ENCODE results near the gene AUTS2. TPM values are rescaled to one million over a fixed set of nuclear protein-coding genes. Genes with fewer than 3 reads are reported as not detected.

The AUTS2 gene
- total RNA-seq, 1 experiment from 2014 or later = 2.5 TPM

DNA sequence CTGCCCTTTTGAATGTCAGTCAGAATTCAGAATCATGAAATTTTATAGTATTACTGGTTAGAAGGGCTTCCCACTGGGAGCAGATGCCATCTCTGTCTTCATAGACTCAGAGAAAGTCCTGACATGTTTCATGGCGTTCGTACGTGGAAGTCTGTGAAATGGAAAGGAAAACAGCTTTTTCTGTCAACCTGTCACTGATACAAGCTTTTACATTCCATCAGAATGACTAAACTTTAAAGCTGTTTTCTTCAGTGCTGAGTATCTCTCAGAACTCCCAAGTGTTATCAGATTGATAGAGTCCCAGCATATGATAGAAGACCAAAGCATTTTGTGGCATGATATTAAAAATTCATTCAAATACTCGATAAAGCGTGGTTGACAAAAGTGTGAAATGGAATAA, 807.0 kb downstream of the AUTS2 start:
- TF ChIP-seq, protein P1, sequence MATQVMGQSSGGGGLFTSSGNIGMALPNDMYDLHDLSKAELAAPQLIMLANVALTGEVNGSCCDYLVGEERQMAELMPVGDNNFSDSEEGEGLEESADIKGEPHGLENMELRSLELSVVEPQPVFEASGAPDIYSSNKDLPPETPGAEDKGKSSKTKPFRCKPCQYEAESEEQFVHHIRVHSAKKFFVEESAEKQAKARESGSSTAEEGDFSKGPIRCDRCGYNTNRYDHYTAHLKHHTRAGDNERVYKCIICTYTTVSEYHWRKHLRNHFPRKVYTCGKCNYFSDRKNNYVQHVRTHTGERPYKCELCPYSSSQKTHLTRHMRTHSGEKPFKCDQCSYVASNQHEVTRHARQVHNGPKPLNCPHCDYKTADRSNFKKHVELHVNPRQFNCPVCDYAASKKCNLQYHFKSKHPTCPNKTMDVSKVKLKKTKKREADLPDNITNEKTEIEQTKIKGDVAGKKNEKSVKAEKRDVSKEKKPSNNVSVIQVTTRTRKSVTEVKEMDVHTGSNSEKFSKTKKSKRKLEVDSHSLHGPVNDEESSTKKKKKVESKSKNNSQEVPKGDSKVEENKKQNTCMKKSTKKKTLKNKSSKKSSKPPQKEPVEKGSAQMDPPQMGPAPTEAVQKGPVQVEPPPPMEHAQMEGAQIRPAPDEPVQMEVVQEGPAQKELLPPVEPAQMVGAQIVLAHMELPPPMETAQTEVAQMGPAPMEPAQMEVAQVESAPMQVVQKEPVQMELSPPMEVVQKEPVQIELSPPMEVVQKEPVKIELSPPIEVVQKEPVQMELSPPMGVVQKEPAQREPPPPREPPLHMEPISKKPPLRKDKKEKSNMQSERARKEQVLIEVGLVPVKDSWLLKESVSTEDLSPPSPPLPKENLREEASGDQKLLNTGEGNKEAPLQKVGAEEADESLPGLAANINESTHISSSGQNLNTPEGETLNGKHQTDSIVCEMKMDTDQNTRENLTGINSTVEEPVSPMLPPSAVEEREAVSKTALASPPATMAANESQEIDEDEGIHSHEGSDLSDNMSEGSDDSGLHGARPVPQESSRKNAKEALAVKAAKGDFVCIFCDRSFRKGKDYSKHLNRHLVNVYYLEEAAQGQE (IDR thresholded peaks at IDR 0.05; ENCODE audit: insufficient read depth in 1 of 2, low read depth in 2 of 2, low read length in 1 of 2) = no peak
- TF ChIP-seq, protein P2, sequence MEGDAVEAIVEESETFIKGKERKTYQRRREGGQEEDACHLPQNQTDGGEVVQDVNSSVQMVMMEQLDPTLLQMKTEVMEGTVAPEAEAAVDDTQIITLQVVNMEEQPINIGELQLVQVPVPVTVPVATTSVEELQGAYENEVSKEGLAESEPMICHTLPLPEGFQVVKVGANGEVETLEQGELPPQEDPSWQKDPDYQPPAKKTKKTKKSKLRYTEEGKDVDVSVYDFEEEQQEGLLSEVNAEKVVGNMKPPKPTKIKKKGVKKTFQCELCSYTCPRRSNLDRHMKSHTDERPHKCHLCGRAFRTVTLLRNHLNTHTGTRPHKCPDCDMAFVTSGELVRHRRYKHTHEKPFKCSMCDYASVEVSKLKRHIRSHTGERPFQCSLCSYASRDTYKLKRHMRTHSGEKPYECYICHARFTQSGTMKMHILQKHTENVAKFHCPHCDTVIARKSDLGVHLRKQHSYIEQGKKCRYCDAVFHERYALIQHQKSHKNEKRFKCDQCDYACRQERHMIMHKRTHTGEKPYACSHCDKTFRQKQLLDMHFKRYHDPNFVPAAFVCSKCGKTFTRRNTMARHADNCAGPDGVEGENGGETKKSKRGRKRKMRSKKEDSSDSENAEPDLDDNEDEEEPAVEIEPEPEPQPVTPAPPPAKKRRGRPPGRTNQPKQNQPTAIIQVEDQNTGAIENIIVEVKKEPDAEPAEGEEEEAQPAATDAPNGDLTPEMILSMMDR (IDR thresholded peaks at IDR 0.05) = no peak
- TF ChIP-seq SIN3A (IDR thresholded peaks at IDR 0.05; ENCODE audit: borderline replicate concordance, insufficient read depth, low read depth, low read length) (no peak), TCF7L2 (IDR thresholded peaks at IDR 0.05; ENCODE audit: low read depth, low read length) (no peak)
- no peaks in the 10 kb centered on the region for H3K36me3 ChIP-seq (ENCODE audit: control insufficient read depth, insufficient read depth, low read length)
- intact Hi-C loops (cut with micrococcal nuclease; ENCODE audit: unreplicated experiment) = no loop called here
- POLR2A ChIA-PET = no interaction called here
- no peak overlapping the region for H3K4me3 ChIP-seq (ENCODE audit: low read depth in 2 of 2, low read length in 2 of 2)
- no peaks in the 10 kb centered on the region for H3K4me1 ChIP-seq (ENCODE audit: control insufficient read depth, insufficient read depth, low read length)
- H3K9me3 ChIP-seq (ENCODE audit: control insufficient read depth, insufficient read depth, low read depth, low read length) = no peaks in the 10 kb centered on the region
- ATAC-seq (no peak), DNase-seq (ENCODE audit: low read depth, low spot score) (no peak)
- CTCF ChIA-PET = no interaction called here
- no peaks in the 10 kb centered on the region for H3K27me3 ChIP-seq (ENCODE audit: control insufficient read depth, insufficient read depth, low read length)
- no TSS peak for BruUV-seq (replicated peaks)
- H3K27ac ChIP-seq (ENCODE audit: low read length) = no peak overlapping the region
- in situ Hi-C loops (cut with HindIII; ENCODE audit: low pct_unique_long_range_greater_than_20kb, low sequenced_read_pairs) = no loop called here

DNA sequence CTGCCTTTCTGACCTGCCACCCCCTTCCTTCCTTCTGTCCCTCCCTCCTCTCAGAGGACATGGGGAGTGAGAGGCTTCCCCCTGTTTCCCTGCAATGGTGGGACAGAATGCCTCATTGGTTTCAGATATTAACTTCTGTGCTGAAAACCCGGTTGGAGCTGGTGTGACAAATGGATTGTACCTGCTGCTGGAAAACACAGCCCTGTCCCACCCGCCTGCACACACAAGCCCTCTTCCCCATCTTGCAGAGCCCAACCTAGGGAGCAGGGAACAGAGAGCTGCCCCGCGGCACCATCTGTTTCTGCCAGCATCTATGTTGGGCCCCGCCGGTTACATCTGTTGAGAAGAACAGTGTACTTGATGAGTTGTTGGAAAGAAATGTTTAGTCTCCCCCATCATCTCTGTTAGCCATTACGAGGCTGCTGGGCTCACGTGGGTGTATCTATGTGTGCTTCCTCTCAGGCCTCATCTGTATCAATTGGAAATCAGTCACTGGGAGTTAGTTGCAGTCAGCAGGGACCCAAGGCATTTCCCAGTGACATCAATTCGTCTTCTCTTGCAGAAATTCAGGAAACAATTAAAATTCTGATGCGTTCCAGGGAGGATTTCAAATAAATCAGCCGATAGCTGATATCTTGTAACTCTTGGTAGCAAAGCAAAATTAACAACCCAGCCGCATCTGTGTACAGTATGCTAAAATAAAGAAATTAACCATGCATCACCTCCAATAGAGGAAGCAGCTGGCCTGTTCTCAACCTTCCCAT, 808.1 kb downstream of the AUTS2 start:
- ATAC-seq (no peak), DNase-seq (ENCODE audit: low read depth, low spot score) (no peak)
- no peaks in the 10 kb centered on the region for H3K9me3 ChIP-seq (ENCODE audit: control insufficient read depth, insufficient read depth, low read depth, low read length)
- H3K4me1 ChIP-seq (ENCODE audit: control insufficient read depth, insufficient read depth, low read length) = no peaks in the 10 kb centered on the region
- no TSS peak for BruUV-seq (replicated peaks)
- TF ChIP-seq, protein P2 (IDR thresholded peaks at IDR 0.05) = no peak
- TF ChIP-seq SIN3A (IDR thresholded peaks at IDR 0.05; ENCODE audit: borderline replicate concordance, insufficient read depth, low read depth, low read length) (no peak), TCF7L2 (IDR thresholded peaks at IDR 0.05; ENCODE audit: low read depth, low read length) (no peak), POLR2AphosphoS5 (IDR thresholded peaks at IDR 0.05; ENCODE audit: low read depth, low read length) (no peak)
- TF ChIP-seq, protein P1 (IDR thresholded peaks at IDR 0.05; ENCODE audit: insufficient read depth in 1 of 2, low read depth in 2 of 2, low read length in 1 of 2) = no peak
- H3K27ac ChIP-seq (ENCODE audit: low read length) = no peak overlapping the region
- CTCF ChIA-PET = no interaction called here
- H3K4me3 ChIP-seq (ENCODE audit: low read depth in 2 of 2, low read length in 2 of 2) = no peak overlapping the region
- no peaks in the 10 kb centered on the region for H3K27me3 ChIP-seq (ENCODE audit: control insufficient read depth, insufficient read depth, low read length)
- POLR2A ChIA-PET = no interaction called here
- in situ Hi-C loops (cut with HindIII; ENCODE audit: low pct_unique_long_range_greater_than_20kb, low sequenced_read_pairs) (no loop called here), intact Hi-C loops (cut with micrococcal nuclease; ENCODE audit: unreplicated experiment) (no loop called here)
- H3K36me3 ChIP-seq (ENCODE audit: control insufficient read depth, insufficient read depth, low read length) = no peaks in the 10 kb centered on the region

Measured in Panc1 (cell line).